GM12891 (cell line): ENCODE results near the gene TEKT2.
A peak's percentile ranks its signal among the peaks of the same experiment; 100 is the strongest.

Experiments
- DNase-seq: peaks from one replicate; pipeline ENCODE4 v3.0.0; 2011; ENCODE audit warnings: low spot score; ENCODE audit not compliant: insufficient read length
- FAIRE-seq: peaks from 2 replicates; lab custom pipeline; 2011; peaks lifted over from hg19 to GRCh38; lab: Jason Lieb, UNC
- PAX5 ChIP-seq: IDR thresholded peaks from 2 replicates; pipeline ENCODE4 v1.6.1; 2011; ENCODE audit warnings: low read length, moderate library complexity, mild to moderate bottlenecking; ENCODE audit not compliant: insufficient read depth, severe bottlenecking
- POLR2A ChIP-seq: IDR thresholded peaks from 2 replicates; pipeline ENCODE4 v1.6.1; 2011; ENCODE audit warnings: low read depth, low read length, control low read depth
- POLR2AphosphoS5 ChIP-seq: IDR thresholded peaks from 2 replicates; pipeline ENCODE4 v1.6.1; 2011; ENCODE audit warnings: low read depth, low read length, control low read depth
- POU2F2 ChIP-seq: IDR thresholded peaks from 2 replicates; pipeline ENCODE4 v1.6.1; 2011; ENCODE audit warnings: low read depth, mild to moderate bottlenecking, control low read depth, low read length, moderate library complexity
- SPI1 ChIP-seq: IDR thresholded peaks from 2 replicates; pipeline ENCODE4 v1.6.1; 2011; ENCODE audit warnings: low read depth, low read length, control low read depth
- TAF1 ChIP-seq: IDR thresholded peaks from 2 replicates; pipeline ENCODE4 v1.6.1; 2011; ENCODE audit warnings: low read depth, low read length, control low read depth

Gene TEKT2

DNA sequence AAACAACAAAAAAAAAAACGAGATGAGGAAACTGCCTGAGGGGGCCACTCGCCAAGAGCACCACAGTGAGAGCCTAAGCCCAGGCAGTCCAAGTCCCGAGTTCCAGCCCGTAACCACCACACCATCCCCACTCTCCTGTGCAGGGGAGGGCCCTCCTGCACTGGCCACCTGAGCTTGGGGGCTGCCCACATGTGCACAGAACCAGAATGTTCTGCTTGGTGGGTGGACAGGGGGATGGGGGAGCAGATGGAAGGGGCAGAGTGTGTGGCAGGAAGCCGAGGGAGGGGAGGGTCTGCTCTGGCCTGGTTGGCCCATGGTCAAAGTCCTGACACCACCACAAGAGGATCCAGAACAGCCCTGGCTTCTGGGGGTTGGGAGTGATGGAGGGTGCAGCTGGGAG is 22.4 kb downstream of the TEKT2 start:
- no peak for TF ChIP-seq PAX5
- TF ChIP-seq SPI1: no peak
- TF ChIP-seq POLR2AphosphoS5: no peak
- no peak for FAIRE-seq
- DNase-seq: no peak

- no peak for FAIRE-seq
- DNase-seq: no peak
- TF ChIP-seq POLR2AphosphoS5 (no peak), SPI1 (no peak), PAX5 (no peak), TAF1 (no peak), POU2F2 (no peak), POLR2A (no peak)
Measured at GRCh38 chr1:36107394-36107793, 23.5 kb downstream of the TEKT2 start.

- no peak for DNase-seq
- no peak for FAIRE-seq
- TF ChIP-seq POLR2A: no peak
- TF ChIP-seq SPI1: no peak
- no peak for TF ChIP-seq POU2F2
- no peak for TF ChIP-seq POLR2AphosphoS5
- TF ChIP-seq PAX5: no peak
- TF ChIP-seq TAF1: no peak
Measured at GRCh38 chr1:36108314-36108713, 24.4 kb downstream of the TEKT2 start.

- FAIRE-seq (peak; percentile 75), DNase-seq (no peak)
- TF ChIP-seq PAX5 (no peak), POLR2AphosphoS5 (no peak), SPI1 (no peak), POU2F2 (no peak), TAF1 (no peak), POLR2A (no peak)
Measured at GRCh38 chr1:36109041-36109679, 25.3 kb downstream of the TEKT2 start.

GRCh38 chr1:36111151-36111550 is 27.3 kb downstream of the TEKT2 start:
- TF ChIP-seq SPI1 (no peak), POU2F2 (no peak), PAX5 (no peak), POLR2A (no peak), TAF1 (no peak), POLR2AphosphoS5 (no peak)
- FAIRE-seq: no peak
- DNase-seq: no peak

DNA sequence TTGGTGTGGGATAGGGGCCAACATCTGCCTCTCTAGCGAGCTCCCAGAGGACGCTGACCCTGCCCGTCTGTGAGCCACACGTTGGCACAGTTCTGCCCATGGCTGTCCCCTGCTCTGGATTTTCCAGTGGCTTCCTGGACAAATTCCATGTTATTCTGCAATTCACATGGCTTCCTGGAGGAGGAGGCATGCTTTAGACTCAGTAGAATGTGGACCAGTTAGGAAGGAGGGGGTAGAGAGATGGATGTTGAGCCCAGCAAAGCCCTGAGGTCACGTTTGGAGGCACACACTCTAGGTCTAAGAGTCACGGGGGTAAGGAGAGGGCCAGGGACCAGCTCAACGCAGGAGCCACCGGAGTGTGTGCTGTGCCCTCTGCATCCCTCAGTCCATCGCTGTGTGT is 28.9 kb downstream of the TEKT2 start:
- no peak for DNase-seq
- TF ChIP-seq POU2F2 (no peak), POLR2A (no peak), TAF1 (no peak), POLR2AphosphoS5 (no peak), PAX5 (no peak), SPI1 (no peak)
- FAIRE-seq: no peak

GRCh38 chr1:36114371-36114770 is 30.5 kb downstream of the TEKT2 start:
- no peak for FAIRE-seq
- TF ChIP-seq POLR2A: no peak
- TF ChIP-seq PAX5: no peak
- TF ChIP-seq TAF1: no peak
- TF ChIP-seq POU2F2: no peak
- TF ChIP-seq SPI1: no peak
- TF ChIP-seq POLR2AphosphoS5: no peak
- DNase-seq: no peak

DNA sequence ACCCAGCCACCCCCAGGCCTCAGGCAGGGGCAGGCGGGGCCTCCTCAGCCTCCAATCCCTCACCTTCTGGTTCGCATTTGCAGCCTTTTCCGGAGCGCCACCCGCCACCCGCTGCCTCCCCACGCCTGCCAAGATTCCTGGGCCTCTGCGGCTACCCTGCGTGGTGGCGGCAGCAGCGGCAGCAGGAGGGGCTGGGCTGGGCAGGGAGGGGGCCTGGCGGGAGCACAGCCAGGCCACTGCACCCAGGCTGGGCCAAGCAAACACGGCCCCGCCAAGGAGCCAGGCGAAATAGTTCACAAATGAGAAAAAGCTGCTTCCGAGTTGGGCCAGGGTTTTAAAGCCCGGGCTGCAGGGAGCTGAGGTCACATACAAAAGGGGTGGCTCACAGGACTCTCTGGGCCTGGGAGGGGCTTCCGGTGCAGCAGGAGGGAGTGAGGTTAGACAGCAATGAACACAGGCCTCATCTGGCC is 31.3 kb downstream of the TEKT2 start:
- DNase-seq: no peak
- TF ChIP-seq TAF1 (no peak), POU2F2 (no peak), PAX5 (no peak), POLR2AphosphoS5 (no peak), POLR2A (no peak), SPI1 (no peak)
- no peak for FAIRE-seq

DNA sequence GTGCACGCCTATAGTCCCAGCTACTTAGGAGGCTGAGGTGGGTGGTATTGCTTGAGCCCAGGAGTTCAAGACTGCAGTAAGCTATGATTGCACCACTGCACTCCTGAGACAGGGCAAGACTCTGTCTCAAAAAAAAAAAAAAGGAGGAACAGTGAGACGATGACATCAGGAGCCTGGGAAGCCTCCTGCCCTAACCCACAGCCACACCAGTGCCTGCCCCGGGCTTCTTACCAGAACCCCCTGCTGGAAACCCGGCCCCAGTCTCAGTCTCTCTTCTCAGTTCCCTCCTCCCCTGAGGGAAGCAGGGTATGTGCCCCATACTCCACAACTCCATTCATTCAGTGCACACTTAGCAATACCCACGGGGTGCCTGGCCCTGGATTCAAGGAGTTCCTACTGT is 32.0 kb downstream of the TEKT2 start:
- DNase-seq (no peak), FAIRE-seq (no peak)
- TF ChIP-seq POLR2A: no peak
- TF ChIP-seq PAX5: no peak
- no peak for TF ChIP-seq TAF1
- TF ChIP-seq SPI1: no peak
- no peak for TF ChIP-seq POU2F2
- no peak for TF ChIP-seq POLR2AphosphoS5
